ENCODE results near the gene BABAM2.

BABAM2 gene

GRCh38 chr2:28319118-28320008 is 428.8 kb downstream of the BABAM2 start:
- DNase-seq = no peak
- POLR2A ChIA-PET = no interaction called here
- H3K27me3 ChIP-seq (replicated peaks in 2 of 5; ENCODE audit: control insufficient read depth in 4 of 5, insufficient read depth in 5 of 5, low read length in 4 of 5) = no peaks in the 10 kb centered on the region
- H3K9me3 ChIP-seq (ENCODE audit: control extremely low read depth in 1 of 5, control insufficient read depth in 4 of 5, insufficient read depth in 2 of 5, low read depth in 1 of 5, low read length in 4 of 5) = no peaks in the 10 kb centered on the region
- peaks cover 0 to 7% (median 4%) of the 10 kb centered on the region in 4 experiments for H3K36me3 ChIP-seq (ENCODE audit: control insufficient read depth in 4 of 4, insufficient read depth in 4 of 4, low read length in 3 of 4)
- CTCF ChIA-PET = no interaction called here
- 97% methylated on average over 15 of the region's 15 CpGs for WGBS (ENCODE audit: insufficient coverage)
- no peak overlapping the region for H3K4me3 ChIP-seq (ENCODE audit: control insufficient read depth in 1 of 7, extremely low read depth in 1 of 7, insufficient read depth in 4 of 7, low read depth in 2 of 7, low read length in 6 of 7)
- H3K27ac ChIP-seq (ENCODE audit: insufficient read depth in 1 of 2, low read depth in 1 of 2, low read length in 2 of 2, poor library complexity in 1 of 2, severe bottlenecking in 2 of 2) = no peak overlapping the region
- H3K4me1 ChIP-seq (ENCODE audit: control extremely low read depth in 1 of 4, control insufficient read depth in 4 of 4, insufficient read depth in 4 of 4, low read length in 3 of 4) = no peaks in the 10 kb centered on the region

- 99% methylated on average over 6 of the region's 6 CpGs for WGBS (ENCODE audit: insufficient coverage)
- CTCF ChIA-PET = no interaction called here
- Histone ChIP-seq H3K27me3 (replicated peaks in 2 of 5; ENCODE audit: control insufficient read depth in 4 of 5, insufficient read depth in 5 of 5, low read length in 4 of 5) (no peaks in the 10 kb centered on the region), H3K4me1 (ENCODE audit: control extremely low read depth in 1 of 4, control insufficient read depth in 4 of 4, insufficient read depth in 4 of 4, low read length in 3 of 4) (peaks cover 0 to 4% (median 3%) of the 10 kb centered on the region in 4 experiments), H3K9me3 (ENCODE audit: control extremely low read depth in 1 of 5, control insufficient read depth in 4 of 5, insufficient read depth in 2 of 5, low read depth in 1 of 5, low read length in 4 of 5) (no peaks in the 10 kb centered on the region), H3K4me3 (ENCODE audit: control insufficient read depth in 1 of 7, extremely low read depth in 1 of 7, insufficient read depth in 4 of 7, low read depth in 2 of 7, low read length in 6 of 7) (no peak overlapping the region), H3K27ac (ENCODE audit: insufficient read depth in 1 of 2, low read depth in 1 of 2, low read length in 2 of 2, poor library complexity in 1 of 2, severe bottlenecking in 2 of 2) (no peak overlapping the region), H3K36me3 (ENCODE audit: control insufficient read depth in 4 of 4, insufficient read depth in 4 of 4, low read length in 3 of 4) (peaks cover 0 to 7% (median 4%) of the 10 kb centered on the region in 4 experiments)
- POLR2A ChIA-PET = no interaction called here
- DNase-seq = no peak
Measured at GRCh38 chr2:28320009-28320365, 429.5 kb downstream of the BABAM2 start.

- ChIA-PET CTCF (no interaction called here), POLR2A (no interaction called here)
- Histone ChIP-seq H3K4me3 (ENCODE audit: control insufficient read depth in 1 of 7, extremely low read depth in 1 of 7, insufficient read depth in 4 of 7, low read depth in 2 of 7, low read length in 6 of 7) (no peak overlapping the region), H3K4me1 (ENCODE audit: control extremely low read depth in 1 of 4, control insufficient read depth in 4 of 4, insufficient read depth in 4 of 4, low read length in 3 of 4) (peaks cover 4 to 8% (median 6%) of the 10 kb centered on the region in 4 experiments), H3K9me3 (ENCODE audit: control extremely low read depth in 1 of 5, control insufficient read depth in 4 of 5, insufficient read depth in 2 of 5, low read depth in 1 of 5, low read length in 4 of 5) (no peaks in the 10 kb centered on the region), H3K27me3 (replicated peaks in 2 of 5; ENCODE audit: control insufficient read depth in 4 of 5, insufficient read depth in 5 of 5, low read length in 4 of 5) (no peaks in the 10 kb centered on the region), H3K27ac (ENCODE audit: insufficient read depth in 1 of 2, low read depth in 1 of 2, low read length in 2 of 2, poor library complexity in 1 of 2, severe bottlenecking in 2 of 2) (no peak overlapping the region), H3K36me3 (ENCODE audit: control insufficient read depth in 4 of 4, insufficient read depth in 4 of 4, low read length in 3 of 4) (peaks cover 0 to 7% (median 4%) of the 10 kb centered on the region in 4 experiments)
- 99% methylated on average over 7 of the region's 7 CpGs for WGBS (ENCODE audit: insufficient coverage)
- DNase-seq = no peak
Measured at GRCh38 chr2:28320371-28320770, 429.8 kb downstream of the BABAM2 start.

- POLR2A ChIA-PET = interaction anchor here (0.6 to 0.7 kb wide), 3 partner anchors 28 to 615 kb away, joined by 4 to 8 read pairs (median 4); no protein-coding TSS in a partner anchor
- Histone ChIP-seq H3K4me1 (ENCODE audit: control extremely low read depth in 1 of 4, control insufficient read depth in 4 of 4, insufficient read depth in 4 of 4, low read length in 3 of 4) (peaks cover 5 to 18% (median 14%) of the 10 kb centered on the region in 4 experiments), H3K27me3 (replicated peaks in 2 of 5; ENCODE audit: control insufficient read depth in 4 of 5, insufficient read depth in 5 of 5, low read length in 4 of 5) (no peaks in the 10 kb centered on the region), H3K36me3 (ENCODE audit: control insufficient read depth in 4 of 4, insufficient read depth in 4 of 4, low read length in 3 of 4) (peaks cover 0 to 7% (median 4%) of the 10 kb centered on the region in 4 experiments), H3K4me3 (ENCODE audit: control insufficient read depth in 1 of 7, extremely low read depth in 1 of 7, insufficient read depth in 4 of 7, low read depth in 2 of 7, low read length in 6 of 7) (no peak overlapping the region), H3K9me3 (ENCODE audit: control extremely low read depth in 1 of 5, control insufficient read depth in 4 of 5, insufficient read depth in 2 of 5, low read depth in 1 of 5, low read length in 4 of 5) (no peaks in the 10 kb centered on the region), H3K27ac (ENCODE audit: insufficient read depth in 1 of 2, low read depth in 1 of 2, low read length in 2 of 2, poor library complexity in 1 of 2, severe bottlenecking in 2 of 2) (no peak overlapping the region)
- WGBS (ENCODE audit: insufficient coverage) = 100% methylated on average over 3 of the region's 4 CpGs
- DNase-seq = no peak
- CTCF ChIA-PET = interaction anchor here (0.8 to 2.3 kb wide), 3 partner anchors 12 to 19 kb away, joined by 3 to 6 read pairs (median 3); no protein-coding TSS in a partner anchor
Measured at GRCh38 chr2:28321426-28321825, 430.9 kb downstream of the BABAM2 start.

GRCh38 chr2:28322051-28322450 is 431.5 kb downstream of the BABAM2 start:
- H3K27ac ChIP-seq (ENCODE audit: insufficient read depth in 1 of 2, low read depth in 1 of 2, low read length in 2 of 2, poor library complexity in 1 of 2, severe bottlenecking in 2 of 2) = no peak overlapping the region
- no peaks in the 10 kb centered on the region for H3K9me3 ChIP-seq (ENCODE audit: control extremely low read depth in 1 of 5, control insufficient read depth in 4 of 5, insufficient read depth in 2 of 5, low read depth in 1 of 5, low read length in 4 of 5)
- H3K4me1 ChIP-seq (ENCODE audit: control extremely low read depth in 1 of 4, control insufficient read depth in 4 of 4, insufficient read depth in 4 of 4, low read length in 3 of 4) = peaks cover 5 to 22% (median 15%) of the 10 kb centered on the region in 4 experiments
- WGBS (ENCODE audit: insufficient coverage) = 100% methylated on average over 3 of the region's 5 CpGs
- H3K36me3 ChIP-seq (ENCODE audit: control insufficient read depth in 4 of 4, insufficient read depth in 4 of 4, low read length in 3 of 4) = peaks cover 0 to 7% (median 4%) of the 10 kb centered on the region in 4 experiments
- H3K27me3 ChIP-seq (replicated peaks in 2 of 5; ENCODE audit: control insufficient read depth in 4 of 5, insufficient read depth in 5 of 5, low read length in 4 of 5) = no peaks in the 10 kb centered on the region
- no peak overlapping the region for H3K4me3 ChIP-seq (ENCODE audit: control insufficient read depth in 1 of 7, extremely low read depth in 1 of 7, insufficient read depth in 4 of 7, low read depth in 2 of 7, low read length in 6 of 7)
- POLR2A ChIA-PET = interaction anchor here (0.6 to 0.7 kb wide), 2 partner anchors 27 to 616 kb away, joined by 4 read pairs; no protein-coding TSS in a partner anchor
- no peak for DNase-seq
- CTCF ChIA-PET = interaction anchor here (2.3 kb wide), 1 partner anchor 18 kb away, joined by 6 read pairs; no protein-coding TSS in a partner anchor

- Histone ChIP-seq H3K27ac (ENCODE audit: insufficient read depth in 1 of 2, low read depth in 1 of 2, low read length in 2 of 2, poor library complexity in 1 of 2, severe bottlenecking in 2 of 2) (no peak overlapping the region), H3K4me3 (ENCODE audit: control insufficient read depth in 1 of 7, extremely low read depth in 1 of 7, insufficient read depth in 4 of 7, low read depth in 2 of 7, low read length in 6 of 7) (no peak overlapping the region), H3K4me1 (ENCODE audit: control extremely low read depth in 1 of 4, control insufficient read depth in 4 of 4, insufficient read depth in 4 of 4, low read length in 3 of 4) (peaks cover 5 to 26% (median 15%) of the 10 kb centered on the region in 4 experiments), H3K9me3 (ENCODE audit: control extremely low read depth in 1 of 5, control insufficient read depth in 4 of 5, insufficient read depth in 2 of 5, low read depth in 1 of 5, low read length in 4 of 5) (no peaks in the 10 kb centered on the region), H3K27me3 (replicated peaks in 2 of 5; ENCODE audit: control insufficient read depth in 4 of 5, insufficient read depth in 5 of 5, low read length in 4 of 5) (no peaks in the 10 kb centered on the region), H3K36me3 (ENCODE audit: control insufficient read depth in 4 of 4, insufficient read depth in 4 of 4, low read length in 3 of 4) (peaks cover 0 to 7% (median 4%) of the 10 kb centered on the region in 4 experiments)
- ChIA-PET CTCF (interaction anchor here (2.3 kb wide), 1 partner anchor 18 kb away, joined by 6 read pairs; no protein-coding TSS in a partner anchor), POLR2A (no interaction called here)
- WGBS (ENCODE audit: insufficient coverage) = 100% methylated on average over 7 of the region's 8 CpGs
- no peak for DNase-seq
Measured at GRCh38 chr2:28322456-28322855, 431.9 kb downstream of the BABAM2 start.

- Histone ChIP-seq H3K27ac (ENCODE audit: insufficient read depth in 1 of 2, low read depth in 1 of 2, low read length in 2 of 2, poor library complexity in 1 of 2, severe bottlenecking in 2 of 2) (no peak overlapping the region), H3K9me3 (ENCODE audit: control extremely low read depth in 1 of 5, control insufficient read depth in 4 of 5, insufficient read depth in 2 of 5, low read depth in 1 of 5, low read length in 4 of 5) (no peaks in the 10 kb centered on the region), H3K36me3 (ENCODE audit: control insufficient read depth in 4 of 4, insufficient read depth in 4 of 4, low read length in 3 of 4) (peaks cover 0 to 7% (median 4%) of the 10 kb centered on the region in 4 experiments), H3K4me1 (ENCODE audit: control extremely low read depth in 1 of 4, control insufficient read depth in 4 of 4, insufficient read depth in 4 of 4, low read length in 3 of 4) (peaks cover 5 to 32% (median 15%) of the 10 kb centered on the region in 4 experiments), H3K4me3 (ENCODE audit: control insufficient read depth in 1 of 7, extremely low read depth in 1 of 7, insufficient read depth in 4 of 7, low read depth in 2 of 7, low read length in 6 of 7) (no peak overlapping the region), H3K27me3 (replicated peaks in 2 of 5; ENCODE audit: control insufficient read depth in 4 of 5, insufficient read depth in 5 of 5, low read length in 4 of 5) (no peaks in the 10 kb centered on the region)
- no peak for DNase-seq
- POLR2A ChIA-PET = no interaction called here
- WGBS (ENCODE audit: insufficient coverage) = 100% methylated on average over 5 of the region's 6 CpGs
- CTCF ChIA-PET = interaction anchor here (2.3 kb wide), 1 partner anchor 17 kb away, joined by 6 read pairs; no protein-coding TSS in a partner anchor
Measured at GRCh38 chr2:28322981-28323396, 432.5 kb downstream of the BABAM2 start.

All from common myeloid progenitor, CD34-positive (primary cell).